Prostate gland (tissue), 2 donors: ENCODE measurements around the gene RINL. TPM values are rescaled to one million over a fixed set of nuclear protein-coding genes. Genes with fewer than 3 reads are reported as not detected.

Source experiments
- DNase-seq: peaks from one replicate; pipeline ENCODE4 v3.0.0-alpha.2; 2019; ENCODE audit warnings: low spot score
- H3K27ac ChIP-seq, 2 donors: fragments of 200-600 bp; sonication (generic); 2 replicates each; pipeline ENCODE4 v1.5.1; 2017 to 2019
- H3K27me3 ChIP-seq: fragments of 200-600 bp; sonication (generic); replicated peaks from 2 replicates; pipeline ENCODE4 v1.5.1; 2019; ENCODE audit not compliant: insufficient read depth
- H3K36me3 ChIP-seq, 2 donors: fragments of 200-600 bp; sonication (generic); 1 replicate in 1 of 2; 2 replicates in 1 of 2; pipeline versions ENCODE4 v1.5.1 to v1.8.1; 2017 to 2019
- H3K4me1 ChIP-seq: fragments of 200-600 bp; sonication (generic); replicated peaks from 2 replicates; pipeline ENCODE4 v1.5.1; 2019
- H3K4me3 ChIP-seq, 2 donors: fragments of 200-600 bp; sonication (generic); 2 replicates each; pipeline ENCODE4 v1.5.1; 2017 to 2019
- H3K9me3 ChIP-seq: fragments of 200-600 bp; sonication (generic); 2 replicates; pipeline ENCODE4 v1.5.1; 2017
- POLR2A ChIP-seq: fragments of 450-650 bp; IDR thresholded peaks from one replicate; pipeline ENCODE4 v1.6.1; 2016; ENCODE audit warnings: antibody characterized with exemption, mild to moderate bottlenecking
- POLR2AphosphoS5 ChIP-seq: sonication (generic); formaldehyde crosslinking; IDR thresholded peaks from one replicate; pipeline ENCODE4 v1.6.1; 2017; ENCODE audit warnings: antibody characterized with exemption
- WGBS: methylation state at CpG from one replicate; pipeline ENCODE4 v1.1.5; 2018; 5-methylcytosine and 5-hydroxymethylcytosine counted together
- intact Hi-C: fragments of 100-400 bp; cut with DNase I; formaldehyde crosslinking; loops from one replicate; pipeline ENCODE4 v1.14.2; 2022
- total RNA-seq, 2 donors: library from RNA; depleted of rRNA; stranded (reverse); fragments of >200 nt; gene quantifications; one replicate each; pipeline ENCODE4 v1.1.0, GENCODE V29; 2016
- TF ChIP-seq, protein P1 (sequence below), 4 experiments: fragments of 200-600 bp in 2 of 4; fragments of 450-650 bp in 2 of 4; sonication (generic) in 2 of 4; IDR thresholded peaks; 1 replicate in 3 of 4; 2 replicates in 1 of 4; pipeline ENCODE4 v1.5.1; 2016 to 2019; ENCODE audit warnings: antibody characterized with exemption in 4 of 4, mild to moderate bottlenecking in 2 of 4, moderate library complexity in 2 of 4

Gene RINL
- total RNA-seq, 2 donors from 2014 or later: 3.1 to 10.2 TPM

DNA sequence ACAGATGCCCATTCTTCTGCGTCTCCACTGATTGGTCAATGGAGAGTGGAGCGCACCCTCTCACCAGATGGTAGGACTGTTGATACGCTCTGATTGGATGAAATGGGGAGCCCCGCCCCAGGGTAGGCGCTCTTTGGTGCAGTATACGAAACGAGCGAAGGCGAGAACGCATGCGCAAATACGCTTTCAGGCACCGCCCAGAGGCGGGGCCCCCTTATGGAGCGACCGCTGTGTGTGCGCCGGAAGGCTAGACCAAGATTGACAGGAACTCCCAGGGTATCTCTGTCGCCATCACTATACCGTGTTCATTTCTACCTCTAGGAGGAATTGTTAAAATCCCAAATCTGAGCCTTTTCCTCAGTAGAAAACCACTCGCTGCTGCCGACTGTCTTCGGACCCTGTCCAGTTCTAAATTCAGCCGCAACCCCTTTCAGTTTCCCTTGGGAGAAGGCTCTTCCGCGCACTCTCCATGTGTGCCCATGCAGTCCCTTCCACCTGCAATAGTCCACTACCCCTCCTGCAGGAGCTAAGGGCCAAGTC lies 27.6 kb downstream of the RINL start:
- WGBS: 0% methylated on average over 26 of the region's 26 CpGs
- no peak for DNase-seq
- intact Hi-C loops: loop anchor here (5.0 kb wide), 2 partner anchors 47 to 203 kb away; partner anchors contain the start of genes ACTN4, NFKBIB and SIRT2

DNA sequence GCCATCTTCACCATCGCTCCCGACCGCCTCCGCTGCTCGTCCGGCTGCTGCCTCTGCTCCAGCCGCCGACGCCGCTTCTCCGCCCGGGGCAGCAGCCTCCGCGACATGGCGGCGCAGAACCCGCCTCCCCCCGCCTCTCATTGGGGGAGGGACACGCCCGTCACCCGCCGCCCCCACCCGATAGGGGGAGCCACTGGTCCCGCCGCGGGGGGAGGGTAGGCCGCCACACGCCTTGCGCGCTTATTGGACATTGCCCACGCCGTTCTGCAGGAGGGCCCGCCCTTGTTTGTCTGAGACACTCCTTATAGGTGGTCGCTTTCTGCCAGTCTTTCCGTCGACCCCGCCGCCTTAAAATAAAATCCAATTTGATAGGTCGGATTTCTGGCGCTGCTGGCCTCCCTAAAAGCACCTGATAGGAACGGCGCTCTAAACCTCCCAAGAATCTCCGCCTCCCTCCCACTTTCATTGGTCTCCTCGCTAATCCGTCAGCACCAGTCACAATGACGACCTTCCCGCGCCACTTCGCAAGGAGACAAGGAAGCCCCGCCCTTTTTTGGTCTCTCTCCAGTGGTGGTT lies 28.1 kb downstream of the RINL start, which contains the start of gene HNRNPL:
TSS of gene HNRNPL (minus strand) at position 127 of the 576 bp plus-strand sequence. CDS start at position 107, 20 bp downstream.
- TF ChIP-seq POLR2A: peak; percentile 94
- TF ChIP-seq, protein P1, sequence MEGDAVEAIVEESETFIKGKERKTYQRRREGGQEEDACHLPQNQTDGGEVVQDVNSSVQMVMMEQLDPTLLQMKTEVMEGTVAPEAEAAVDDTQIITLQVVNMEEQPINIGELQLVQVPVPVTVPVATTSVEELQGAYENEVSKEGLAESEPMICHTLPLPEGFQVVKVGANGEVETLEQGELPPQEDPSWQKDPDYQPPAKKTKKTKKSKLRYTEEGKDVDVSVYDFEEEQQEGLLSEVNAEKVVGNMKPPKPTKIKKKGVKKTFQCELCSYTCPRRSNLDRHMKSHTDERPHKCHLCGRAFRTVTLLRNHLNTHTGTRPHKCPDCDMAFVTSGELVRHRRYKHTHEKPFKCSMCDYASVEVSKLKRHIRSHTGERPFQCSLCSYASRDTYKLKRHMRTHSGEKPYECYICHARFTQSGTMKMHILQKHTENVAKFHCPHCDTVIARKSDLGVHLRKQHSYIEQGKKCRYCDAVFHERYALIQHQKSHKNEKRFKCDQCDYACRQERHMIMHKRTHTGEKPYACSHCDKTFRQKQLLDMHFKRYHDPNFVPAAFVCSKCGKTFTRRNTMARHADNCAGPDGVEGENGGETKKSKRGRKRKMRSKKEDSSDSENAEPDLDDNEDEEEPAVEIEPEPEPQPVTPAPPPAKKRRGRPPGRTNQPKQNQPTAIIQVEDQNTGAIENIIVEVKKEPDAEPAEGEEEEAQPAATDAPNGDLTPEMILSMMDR (IDR thresholded peaks at IDR 0.05): peak; percentile 61 to 96 (median 76)
- peak; percentile 80 for TF ChIP-seq POLR2AphosphoS5
- H3K36me3 ChIP-seq: peaks cover 16 to 22% of the 10 kb centered on the region in 2 donors
- DNase-seq: peak; percentile 100
- no peaks in the 10 kb centered on the region for H3K9me3 ChIP-seq
- H3K4me1 ChIP-seq: peaks cover 14% of the 10 kb centered on the region
- H3K4me3 ChIP-seq: peak within 1 kb of the TSS; percentile 97 to 100
- H3K27me3 ChIP-seq: no peaks in the 10 kb centered on the region
- under 1% methylated on average over 49 of the region's 50 CpGs for WGBS
- H3K27ac ChIP-seq: peak within 1 kb of the TSS; percentile 100
- intact Hi-C loops: loop anchor here (5.0 kb wide), 3 partner anchors 47 to 233 kb away; partner anchors contain the start of genes ACTN4, EIF3K, MAP4K1 and NFKBIB

More for the DNA sequence above, 27.6 kb downstream of the RINL start:
- Histone ChIP-seq H3K27me3 (no peaks in the 10 kb centered on the region), H3K4me1 (peaks cover 14% of the 10 kb centered on the region), H3K36me3 (peaks cover 10 to 17% of the 10 kb centered on the region in 2 donors), H3K4me3 (peak overlapping the region; percentile 64 to 80), H3K9me3 (no peaks in the 10 kb centered on the region), H3K27ac (peak overlapping the region; percentile 95 to 98)
- TF ChIP-seq POLR2A (peak; percentile 97), POLR2AphosphoS5 (peak; percentile 97)
- TF ChIP-seq, protein P1 (IDR thresholded peaks at IDR 0.05): peak in 2 of 4 experiments; percentile 48 to 73

DNA sequence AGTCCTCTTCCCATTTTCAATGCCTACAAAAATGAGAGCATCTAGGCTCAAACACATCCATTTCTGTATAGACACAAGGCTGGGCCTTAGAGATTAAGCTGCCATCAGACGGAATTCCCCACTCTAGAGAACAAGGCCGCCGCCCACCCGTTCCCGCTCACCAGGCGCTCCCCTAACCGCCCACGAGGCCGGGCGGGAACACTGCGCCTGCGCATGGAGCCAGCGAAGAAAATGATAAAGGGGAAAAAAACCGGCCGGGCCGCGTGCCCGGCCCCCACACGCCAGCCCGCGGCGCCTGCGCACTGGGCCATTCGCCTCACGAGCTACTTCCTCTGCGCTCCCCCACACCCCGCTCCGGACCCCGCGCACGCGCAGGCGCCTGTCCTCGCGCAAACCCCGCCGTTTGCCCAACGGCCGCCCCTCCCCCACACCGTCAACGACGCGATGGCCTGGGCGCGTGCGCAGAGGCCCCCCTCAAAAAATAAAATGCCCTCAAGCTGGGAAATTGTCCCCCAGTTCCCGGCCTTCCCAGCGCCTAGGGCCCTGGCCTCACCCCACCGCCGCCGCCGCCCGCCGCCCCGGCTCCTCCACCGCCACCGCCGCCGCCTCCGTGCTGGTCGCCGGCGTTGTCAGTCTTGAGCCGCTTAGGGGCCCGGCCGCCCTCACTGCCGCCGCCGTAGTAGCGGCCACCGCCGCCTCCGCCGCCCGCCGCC lies 28.8 kb downstream of the RINL start:
- Histone ChIP-seq H3K27ac (peak overlapping the region; percentile 100), H3K4me1 (peaks cover 14% of the 10 kb centered on the region), H3K4me3 (peak overlapping the region; percentile 97 to 100), H3K36me3 (peaks cover 20 to 26% of the 10 kb centered on the region in 2 donors), H3K9me3 (no peaks in the 10 kb centered on the region), H3K27me3 (no peaks in the 10 kb centered on the region)
- intact Hi-C loops: loop anchor here (5.0 kb wide), 1 partner anchor 232 kb away; the partner anchor contains the start of genes EIF3K and MAP4K1
- TF ChIP-seq POLR2AphosphoS5 (peak; percentile 85), POLR2A (peak; percentile 29)
- TF ChIP-seq, protein P1 (IDR thresholded peaks at IDR 0.05): peak in 1 of 4 experiments; percentile 5
- peak; percentile 93 for DNase-seq
- under 1% methylated on average over 75 of the region's 76 CpGs for WGBS

DNA sequence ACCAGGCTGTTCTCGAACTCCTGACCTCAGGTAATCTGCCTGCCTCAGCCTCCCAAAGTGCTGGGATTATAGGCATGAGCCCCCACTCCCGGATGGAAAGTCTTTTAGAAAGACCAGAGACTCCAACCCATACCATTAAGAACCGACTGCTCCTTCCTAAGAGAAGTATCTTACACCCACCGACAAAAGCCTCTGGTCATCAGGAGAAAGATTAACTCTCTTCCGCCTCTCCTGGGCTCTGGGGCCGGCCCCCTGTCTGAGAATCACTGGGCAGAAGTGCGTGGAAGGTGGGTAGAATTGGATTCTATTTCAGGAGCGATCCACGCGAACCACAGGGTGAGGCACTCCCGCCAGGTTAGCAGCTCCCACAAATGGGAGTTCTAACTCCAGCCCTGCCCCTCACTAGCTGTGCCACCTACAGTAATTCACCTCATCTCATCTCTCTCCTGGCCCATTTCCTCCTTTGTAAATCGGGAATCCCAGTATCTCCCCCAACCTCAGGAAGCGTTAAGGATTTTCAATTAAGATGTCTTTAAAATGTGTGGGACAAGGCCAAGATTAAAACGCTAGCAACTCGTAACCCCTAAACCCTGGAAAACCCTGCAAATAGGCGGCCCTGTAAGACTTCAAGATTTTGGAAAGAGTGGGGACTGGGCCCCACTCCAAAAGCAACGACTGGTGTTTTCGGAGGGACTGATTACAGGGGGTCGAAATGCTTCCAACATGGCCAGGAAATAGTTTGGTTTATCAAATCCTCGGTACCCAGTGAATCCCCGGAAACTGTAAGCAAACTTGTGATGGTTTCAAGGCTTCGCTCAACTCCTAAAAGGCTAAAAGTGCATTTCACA lies 29.6 kb downstream of the RINL start:
- H3K27ac ChIP-seq: peak overlapping the region; percentile 100
- DNase-seq: no peak
- H3K27me3 ChIP-seq: no peaks in the 10 kb centered on the region
- H3K4me3 ChIP-seq: peak overlapping the region; percentile 97 to 100
- H3K9me3 ChIP-seq: no peaks in the 10 kb centered on the region
- intact Hi-C loops: loop anchor here (5.0 kb wide), 1 partner anchor 231 kb away; the partner anchor contains the start of genes EIF3K and MAP4K1
- TF ChIP-seq POLR2A (no peak), POLR2AphosphoS5 (no peak)
- TF ChIP-seq, protein P1 (IDR thresholded peaks at IDR 0.05): no peak
- 15% methylated on average over 22 of the region's 22 CpGs for WGBS
- peaks cover 14% of the 10 kb centered on the region for H3K4me1 ChIP-seq
- peaks cover 27 to 32% of the 10 kb centered on the region in 2 donors for H3K36me3 ChIP-seq
